GOT3 (cell line): ENCODE data around the gene ACBD4.

Experiments used
- DNase-seq: peaks from one replicate; lab custom pipeline; 2025; ENCODE audit warnings: mixed read lengths; lab: John Stamatoyannopoulos, UW

Gene ACBD4

GRCh38 chr17:45104497-45104896 lies 31.0 kb upstream of the ACBD4 start:
- DNase-seq = no peak

GRCh38 chr17:45104907-45105624 lies 30.4 kb upstream of the ACBD4 start:
- DNase-seq = no peak

- no peak for DNase-seq
Measured at GRCh38 chr17:45106096-45106495, 29.4 kb upstream of the ACBD4 start.

DNA sequence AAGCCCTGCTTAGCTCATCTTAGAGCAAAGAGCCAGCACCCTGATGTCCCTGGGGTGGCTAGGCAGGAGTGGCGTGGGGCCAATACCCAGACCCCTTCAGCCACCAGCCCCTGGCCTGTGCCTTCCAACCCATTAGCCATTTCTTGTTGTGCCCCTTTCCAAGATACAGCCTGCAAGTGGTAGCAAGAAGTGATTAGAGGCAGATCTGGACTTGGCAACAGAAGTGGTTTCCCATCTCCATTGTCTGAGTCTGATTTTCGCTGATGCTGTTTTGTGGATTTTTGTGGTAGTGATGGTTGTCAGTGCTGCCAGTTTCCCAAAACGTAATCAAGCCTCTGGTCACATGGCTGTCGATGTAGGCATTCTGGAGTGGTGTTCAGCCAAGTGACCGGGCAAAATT lies 28.9 kb upstream of the ACBD4 start:
- no peak for DNase-seq

DNA sequence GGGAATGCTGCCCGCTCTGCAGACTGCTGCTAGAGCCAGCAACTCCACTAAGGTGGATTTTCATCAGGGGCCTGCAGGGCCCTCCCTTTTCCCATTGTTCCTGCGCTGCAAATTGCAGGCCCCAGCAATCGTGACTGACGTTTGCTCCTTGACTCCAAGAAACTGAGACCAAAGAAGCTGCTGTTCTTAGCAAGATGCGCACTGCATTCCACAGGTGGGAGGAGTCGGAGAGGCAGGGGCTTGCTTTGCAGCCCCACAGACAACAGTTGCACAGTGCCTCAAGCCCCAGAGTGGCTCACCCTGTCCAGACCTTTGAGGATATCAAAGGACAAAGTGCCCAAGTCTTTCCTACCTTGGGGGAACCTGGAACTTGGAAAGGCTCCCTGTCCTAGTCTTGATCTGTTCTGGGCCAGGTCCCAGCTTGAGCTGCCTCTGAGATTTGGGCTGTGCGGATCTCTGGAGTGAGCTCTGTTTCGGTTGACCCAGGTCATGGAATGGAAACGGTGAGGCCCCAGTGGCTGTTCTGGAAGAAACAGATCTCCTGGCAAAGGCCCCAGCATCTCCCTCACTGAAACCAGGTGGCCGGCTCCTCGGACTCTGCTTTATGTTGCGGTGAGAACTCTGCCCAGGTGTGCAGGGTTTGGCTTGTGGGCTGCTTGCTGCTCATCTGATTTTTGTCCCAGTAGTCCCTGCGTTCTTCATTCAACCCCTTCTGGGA lies 28.0 kb upstream of the ACBD4 start:
- DNase-seq = no peak

GRCh38 chr17:45108051-45108450 lies 27.4 kb upstream of the ACBD4 start:
- DNase-seq = no peak

GRCh38 chr17:45108595-45109521 lies 26.6 kb upstream of the ACBD4 start:
- no peak for DNase-seq

DNA sequence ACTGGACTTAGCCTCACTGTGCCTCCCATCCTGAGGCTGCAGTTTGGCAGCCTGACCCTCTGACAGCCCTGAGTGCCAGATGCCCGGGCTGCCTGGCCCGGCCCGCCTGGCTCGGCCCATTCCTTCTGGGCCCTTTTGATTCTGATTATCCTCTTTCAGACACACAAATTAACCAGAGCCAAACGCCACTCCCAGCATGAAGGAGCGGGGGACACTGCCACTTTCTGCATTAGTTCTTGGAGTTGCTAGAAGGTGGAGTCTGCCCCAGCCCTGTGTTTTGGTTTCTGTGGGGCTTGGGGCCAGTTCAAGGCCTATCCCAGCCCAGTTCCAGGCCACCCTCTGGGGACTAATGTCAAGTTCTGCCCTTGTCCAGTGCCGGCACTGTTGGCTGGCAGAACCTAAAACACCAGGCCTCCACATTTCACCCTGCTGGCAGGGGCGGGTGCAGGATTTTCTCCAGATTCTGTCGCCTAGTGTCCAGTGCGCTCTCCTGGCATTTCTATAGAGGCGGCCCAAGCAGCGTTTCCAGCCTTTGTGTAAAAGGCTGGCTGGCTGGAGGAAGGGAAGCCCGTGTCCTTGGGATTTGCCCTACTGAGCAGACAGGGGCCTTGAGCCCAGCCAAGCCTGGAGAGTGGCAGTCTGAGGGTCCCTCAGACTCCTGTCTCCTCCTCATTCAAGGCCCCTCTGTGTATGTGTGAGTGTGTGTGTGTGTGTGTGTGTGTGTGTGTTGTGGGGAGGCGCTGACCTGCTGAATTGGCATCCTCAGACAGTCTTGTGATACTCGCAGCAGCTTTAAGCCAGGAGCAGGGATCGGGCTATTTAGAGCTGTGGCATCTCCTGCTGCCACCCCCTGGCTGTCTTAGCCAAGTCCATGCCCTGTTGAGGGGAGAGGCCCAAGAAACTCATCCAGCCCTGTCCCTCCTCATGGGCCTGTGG lies 24.5 kb upstream of the ACBD4 start:
- no peak for DNase-seq

DNA sequence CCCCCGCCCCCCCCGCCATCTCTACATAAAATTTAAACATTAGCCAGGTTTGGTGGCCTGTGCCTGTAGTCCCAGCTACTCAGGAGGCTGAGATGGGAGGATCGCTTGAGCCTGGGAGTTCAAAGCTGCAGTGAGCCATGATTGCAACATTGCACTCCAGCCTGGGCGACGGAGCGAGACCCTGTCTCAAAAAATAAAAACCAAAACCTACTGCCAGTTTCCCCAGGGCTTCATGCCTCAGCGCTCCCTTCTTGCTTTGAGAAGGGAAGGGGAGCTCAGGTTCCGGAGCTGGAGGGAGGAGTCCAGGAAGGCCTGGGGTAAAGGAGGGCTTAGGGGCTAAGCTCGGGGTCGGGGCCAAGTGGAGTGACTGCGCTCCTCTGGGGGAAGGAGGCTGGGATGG lies 23.6 kb upstream of the ACBD4 start:
- DNase-seq = no peak

DNA sequence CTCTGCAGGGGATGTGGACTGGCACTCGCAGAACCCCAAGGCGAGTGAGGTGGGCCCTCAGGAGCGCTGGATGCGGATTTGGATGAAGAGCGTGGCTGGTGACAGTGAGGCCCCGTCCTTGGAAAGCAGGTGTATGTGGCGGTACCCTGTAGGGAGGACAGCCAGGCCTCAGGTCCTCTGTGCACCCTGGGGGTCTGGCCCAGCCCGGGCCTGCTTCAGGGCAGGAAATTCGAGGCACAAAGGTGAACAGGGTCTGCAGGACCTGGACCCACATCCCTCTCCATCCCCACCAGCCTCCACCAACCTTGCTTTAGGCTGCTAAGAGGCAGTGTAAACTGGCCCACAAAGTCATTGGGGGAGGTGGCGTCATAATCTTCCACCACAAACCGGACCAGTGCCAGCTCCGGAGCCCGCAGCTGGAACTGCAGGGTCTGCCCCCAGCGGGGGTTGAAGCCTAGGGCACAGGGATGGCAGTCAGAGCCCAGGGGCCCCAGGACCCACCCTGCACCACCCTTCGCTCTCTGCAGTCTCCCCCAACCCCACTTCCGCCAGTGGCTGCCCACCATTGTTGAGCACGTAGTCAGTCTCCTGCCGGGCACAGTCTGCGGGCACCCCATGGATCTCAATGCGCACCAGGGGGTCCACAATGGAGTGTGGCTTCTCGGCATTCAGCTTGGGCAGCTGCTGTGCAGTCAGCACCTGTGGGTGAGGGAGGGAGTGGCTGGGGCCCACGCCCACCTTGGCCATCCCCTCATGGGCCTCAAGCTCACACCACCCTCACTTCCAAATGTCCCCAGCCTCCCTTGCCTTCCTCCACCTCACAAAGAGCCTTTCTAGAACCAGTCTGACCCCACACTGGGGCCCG lies 22.7 kb upstream of the ACBD4 start:
- DNase-seq = no peak

DNA sequence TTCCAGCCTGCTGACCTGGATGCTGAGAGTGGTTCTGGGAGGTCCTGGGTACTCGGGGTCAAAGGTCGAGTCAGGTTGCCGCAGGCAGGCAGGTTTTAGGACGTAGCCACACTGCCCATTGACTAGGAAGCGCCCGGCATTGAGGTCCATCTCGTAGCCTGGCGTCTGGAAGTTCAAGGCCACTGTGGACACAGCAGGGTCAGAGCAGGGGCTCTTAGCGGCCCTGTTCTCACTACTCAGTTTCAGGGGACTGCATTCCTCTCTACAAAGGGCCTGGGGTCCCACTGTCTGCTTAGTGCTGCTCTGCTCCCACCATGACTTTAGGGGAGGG lies 22.1 kb upstream of the ACBD4 start:
- no peak for DNase-seq

DNA sequence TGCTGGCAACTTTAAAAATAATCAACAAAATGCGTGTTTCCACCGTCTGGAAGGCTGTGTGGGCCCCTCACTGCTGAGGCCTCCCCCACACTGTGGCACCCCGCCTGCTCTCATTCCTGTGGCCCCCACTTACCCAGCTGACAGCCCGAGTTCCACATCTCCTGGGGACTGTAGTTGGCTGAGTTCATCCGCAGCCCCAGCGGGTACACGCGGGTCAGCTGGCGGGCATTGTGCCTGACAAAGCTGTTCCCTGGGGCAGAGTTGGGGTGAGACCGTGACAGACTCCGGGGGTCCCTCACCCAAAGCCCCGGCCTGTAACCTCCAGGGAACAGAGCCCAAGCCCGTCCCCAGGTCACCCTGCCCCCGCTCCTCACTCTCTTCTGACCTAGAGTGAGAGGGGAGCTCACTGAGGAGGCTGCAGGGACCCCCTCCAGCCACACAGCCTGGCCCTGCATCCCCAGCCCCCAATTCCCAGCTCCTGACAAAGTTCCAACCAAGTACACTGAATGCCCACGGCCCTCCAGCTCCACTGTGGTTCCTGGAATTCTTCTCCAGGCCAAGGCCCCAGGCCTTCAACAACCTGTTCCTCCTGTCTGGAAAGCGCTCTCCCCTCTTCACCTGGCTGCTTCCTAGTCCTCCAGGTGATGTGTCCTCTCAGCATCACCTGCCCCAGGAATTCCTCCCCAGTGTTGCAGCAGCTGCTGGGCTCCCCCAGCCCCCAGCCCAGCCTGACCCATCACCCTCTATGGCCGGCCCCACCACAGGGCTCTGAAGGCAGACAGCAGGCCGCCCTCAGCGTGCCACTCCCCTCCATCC lies 21.2 kb upstream of the ACBD4 start:
- DNase-seq = no peak

- DNase-seq = no peak
Measured at GRCh38 chr17:45115015-45115625, 20.4 kb upstream of the ACBD4 start.

- no peak for DNase-seq
Measured at GRCh38 chr17:45115871-45116270, 19.6 kb upstream of the ACBD4 start.

GRCh38 chr17:45116434-45117016 lies 19.0 kb upstream of the ACBD4 start:
- DNase-seq = no peak

DNA sequence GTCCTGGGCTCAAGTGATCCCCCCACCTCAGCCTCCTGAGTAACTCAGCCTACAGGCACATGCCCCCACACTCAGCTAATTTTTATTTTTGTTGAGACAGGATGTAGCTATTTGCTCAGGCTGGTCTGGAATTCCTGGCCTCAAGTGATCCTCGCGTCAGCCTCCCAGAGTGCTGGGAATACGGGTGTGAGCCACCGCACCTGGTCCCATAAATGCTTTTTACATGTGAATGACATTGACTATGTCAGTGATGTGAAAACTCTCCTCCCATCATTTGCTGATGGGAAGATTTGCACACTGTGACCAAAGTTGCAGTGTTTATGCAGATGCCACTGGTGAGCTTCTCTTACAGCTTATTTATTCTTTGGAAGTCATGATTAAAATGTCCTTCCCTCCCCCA lies 18.2 kb upstream of the ACBD4 start:
- DNase-seq = no peak

GRCh38 chr17:45117848-45118646 lies 17.4 kb upstream of the ACBD4 start:
- DNase-seq = no peak

DNA sequence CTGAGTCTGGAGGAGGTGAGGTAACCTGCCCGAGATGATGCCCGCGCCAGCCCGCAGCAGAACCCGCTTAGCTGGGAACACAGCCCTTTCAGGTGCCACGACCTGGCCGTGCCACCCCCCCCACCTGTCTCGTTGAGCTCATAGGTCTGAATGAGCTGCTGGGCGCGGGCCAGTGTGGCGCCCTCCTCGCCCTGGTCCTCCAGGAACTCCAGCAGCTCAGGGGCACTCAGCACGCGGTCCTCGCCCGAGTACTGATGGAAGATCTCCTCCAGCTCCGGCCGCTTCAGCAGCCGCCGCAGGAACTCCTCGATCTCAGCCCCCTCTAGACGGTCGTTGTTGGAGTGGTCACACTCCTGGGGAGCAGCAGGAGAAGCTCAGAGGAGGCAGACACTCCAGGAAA lies 16.8 kb upstream of the ACBD4 start:
- DNase-seq = no peak
